Motor neuron (in vitro differentiated cells): Measurements from ENCODE around the gene AQP7. TPM values are rescaled to one million over a fixed set of nuclear protein-coding genes. Genes with fewer than 3 reads are reported as not detected.

Experiments used
- ATAC-seq, 8 experiments: fragments of 200-7000 bp; cut with Tn5 transposase; replicated peaks in 6 of 8; 2 replicates each; pipeline ENCODE4 v1.8.0; 2021; ENCODE audit warnings: mild to moderate bottlenecking in 8 of 8, moderate library complexity in 8 of 8
- H3K27ac ChIP-seq, 2 donors: fragments of 250-450 bp; sonication (Bioruptor Pico); 2 replicates each; pipeline ENCODE4 v1.9.0; 2021; ENCODE audit warnings: antibody characterized with exemption in 2 of 2, mild to moderate bottlenecking in 2 of 2, moderate library complexity in 1 of 2
- H3K4me1 ChIP-seq, 2 donors: fragments of 250-450 bp; sonication (Bioruptor Pico); replicated peaks in 1 of 2; 2 replicates each; pipeline ENCODE4 v1.6.1; 2021; ENCODE audit warnings: antibody characterized with exemption in 2 of 2, mild to moderate bottlenecking in 2 of 2, moderate library complexity in 1 of 2
- H3K4me3 ChIP-seq, 5 donors: fragments of 250-450 bp; sonication (Bioruptor Pico); 2 replicates each; pipeline ENCODE4 v1.9.0; 2021; ENCODE audit warnings: antibody characterized with exemption in 5 of 5, mild to moderate bottlenecking in 5 of 5, moderate library complexity in 4 of 5
- WGBS, 10 experiments: fragments of 450-650 bp; shearing (Covaris generic); methylation state at CpG; one replicate each; pipeline ENCODE4 v1.0.0; 2022; 5-methylcytosine and 5-hydroxymethylcytosine counted together
- in situ Hi-C, 9 experiments: fragments of 400-800 bp; cut with MboI; loops; one replicate each; pipeline ENCODE4 v1.15.0; 2021; ENCODE audit warnings: low sequenced_read_pairs in 9 of 9, low pct_unique_long_range_greater_than_20kb in 2 of 9; ENCODE audit not compliant: unreplicated experiment in 9 of 9
- total RNA-seq, 8 experiments: library from RNA; unstranded; fragments of 300-600 nt; gene quantifications; 2 replicates each; pipeline versions ENCODE4 v1.2.3 to v1.2.4, GENCODE V29; 2022

Gene AQP7
- total RNA-seq, 8 experiments from 2014 or later = 0.22 to 2.8 (median 0.67) TPM; not detected in 1

GRCh38 chr9:33346564-33346963 lies 55.8 kb downstream of the AQP7 start:
- Histone ChIP-seq H3K27ac (no peak overlapping the region), H3K4me3 (no peak overlapping the region), H3K4me1 (no peaks in the 10 kb centered on the region)
- ATAC-seq = no peak
- in situ Hi-C loops = no loop called here
- 80 to 100% (median 90%) methylated on average over 1 to 4 of the region's 4 CpGs; no CpG with 5 or more reads in 1 of the 10 experiments for WGBS, 10 experiments

GRCh38 chr9:33344145-33344544 lies 58.2 kb downstream of the AQP7 start:
- 80 to 100% (median 96%) methylated on average over 1 to 2 of the region's 3 CpGs; no CpG with 5 or more reads in 4 of the 10 experiments for WGBS, 10 experiments

GRCh38 chr9:33341182-33341581 lies 61.2 kb downstream of the AQP7 start:
- no peak for ATAC-seq
- no peaks in the 10 kb centered on the region for H3K4me1 ChIP-seq
- no peak overlapping the region for H3K27ac ChIP-seq
- no peak overlapping the region for H3K4me3 ChIP-seq
- in situ Hi-C loops = no loop called here
- 80 to 100% (median 92%) methylated on average over 1 to 3 of the region's 3 CpGs; no CpG with 5 or more reads in 3 of the 10 experiments for WGBS, 10 experiments

More at GRCh38 chr9:33344145-33344544, 58.2 kb downstream of the AQP7 start:
- Histone ChIP-seq H3K27ac (no peak overlapping the region), H3K4me3 (no peak overlapping the region), H3K4me1 (no peaks in the 10 kb centered on the region)
- ATAC-seq = no peak
- in situ Hi-C loops = no loop called here

GRCh38 chr9:33340186-33340585 lies 62.2 kb downstream of the AQP7 start:
- in situ Hi-C loops = no loop called here
- no peak overlapping the region for H3K27ac ChIP-seq
- no peaks in the 10 kb centered on the region for H3K4me1 ChIP-seq
- WGBS, 10 experiments = 83 to 100% (median 100%) methylated on average over 1 to 3 of the region's 3 CpGs; no CpG with 5 or more reads in 5 of the 10 experiments
- no peak for ATAC-seq
- no peak overlapping the region for H3K4me3 ChIP-seq

Other genes with a start within 250 kb of the AQP7 start
- 10 to 100 TPM in 3 of 8 experiments, 1 to 10 TPM in 5; 1.3 to 86.5 (median 4.7) TPM for gene B4GALT1, start 235.2 kb downstream of the AQP7 start, total RNA-seq
- gene SPINK4, start 162.4 kb downstream of the AQP7 start, total RNA-seq = not detected
- gene BAG1, start 137.9 kb downstream of the AQP7 start, total RNA-seq = 100 to 1,000 TPM in 2 of 8 experiments, 10 to 100 TPM in 6; 26.7 to 139 (median 52.3) TPM
- gene CHMP5, start 137.5 kb downstream of the AQP7 start, total RNA-seq = 100 to 1,000 TPM in 2 of 8 experiments, 10 to 100 TPM in 6; 65.7 to 130 (median 93.4) TPM
- gene NFX1, start 112.1 kb downstream of the AQP7 start, total RNA-seq = 10 to 100 TPM; 18.4 to 43.7 (median 28.0) TPM
- gene AQP3, start 45.0 kb upstream of the AQP7 start, total RNA-seq = 10 to 100 TPM in 2 of 8 experiments, 1 to 10 TPM in 2, under 1 TPM in 4; 0.27 to 77.5 (median 1.3) TPM
- 10 to 100 TPM; 15.5 to 55.1 (median 26.3) TPM for gene NOL6, start 71.4 kb upstream of the AQP7 start, total RNA-seq
- gene ANKRD18B, start 121.7 kb upstream of the AQP7 start, total RNA-seq = 1 to 10 TPM in 7 of 8 experiments, under 1 TPM in 1; 0.51 to 5.2 (median 2.2) TPM